PC-3 (cell line): Measurements from ENCODE around the gene TAGLN3. TPM values are rescaled to one million over a fixed set of nuclear protein-coding genes. Genes with fewer than 3 reads are reported as not detected.

Experiments used
- ATAC-seq: fragments of 200-7000 bp; cut with Tn5 transposase; 2 replicates; pipeline ENCODE4 v1.9.1; 2020; ENCODE audit warnings: mild to moderate bottlenecking, moderate library complexity
- BruUV-seq: library from RNA; stranded (reverse); fragments of 400-500 nt; replicated peaks from 2 replicates; lab custom pipeline; 2021; lab: Mats Ljungman, UMichigan
- CTCF ChIA-PET: fragments of 300-600 bp; sonication (Branson Sonifier 250); formaldehyde crosslinking; loops from one replicate; lab custom pipeline; 2022; ENCODE audit warnings: antibody characterized with exemption; lab: Charles Lee
- POLR2A ChIA-PET: fragments of 300-600 bp; sonication (Branson Sonifier 250); formaldehyde crosslinking; loops from one replicate; lab custom pipeline; 2022; ENCODE audit warnings: antibody characterized with exemption; ENCODE audit not compliant: unreplicated experiment; lab: Charles Lee
- DNase-seq: peaks from one replicate; pipeline ENCODE4 v3.0.0-alpha.2; 2015
- H2AFZ ChIP-seq: fragments of 300-600 bp; sonication (generic); 2 replicates; pipeline ENCODE4 v1.6.0; 2016; ENCODE audit warnings: antibody characterized with exemption, low read length
- H3F3A ChIP-seq: fragments of 300-600 bp; sonication (generic); one replicate; pipeline ENCODE4 v1.6.0; 2017; ENCODE audit warnings: antibody characterized with exemption, low read length, control low read depth, mild to moderate bottlenecking; ENCODE audit not compliant: unreplicated experiment
- H3K27ac ChIP-seq: fragments of 300-600 bp; sonication (generic); 2 replicates; pipeline ENCODE4 v1.5.1; 2016; ENCODE audit warnings: mild to moderate bottlenecking, low read length
- H3K27me3 ChIP-seq: fragments of 300-600 bp; sonication (generic); 2 replicates; pipeline ENCODE4 v1.6.1; 2016; ENCODE audit warnings: low read length, mixed read lengths
- H3K36me3 ChIP-seq: fragments of 300-600 bp; sonication (generic); 2 replicates; pipeline ENCODE4 v1.6.1; 2016; ENCODE audit warnings: low read depth, mixed run types, low read length, mixed read lengths
- H3K4me1 ChIP-seq: fragments of 300-600 bp; sonication (generic); 2 replicates; pipeline ENCODE4 v1.5.1; 2016; ENCODE audit warnings: low read length; ENCODE audit not compliant: insufficient read depth
- H3K4me2 ChIP-seq: fragments of 300-600 bp; sonication (generic); 2 replicates; pipeline ENCODE4 v1.6.0; 2016; ENCODE audit warnings: low read length
- H3K4me3 ChIP-seq: fragments of 300-600 bp; sonication (generic); 2 replicates; pipeline ENCODE4 v1.5.1; 2016; ENCODE audit warnings: mild to moderate bottlenecking, low read length, mixed read lengths
- H3K79me2 ChIP-seq: fragments of 300-600 bp; sonication (generic); 2 replicates; pipeline ENCODE4 v1.6.1; 2017; ENCODE audit warnings: low read length, mixed read lengths
- H3K9ac ChIP-seq: fragments of 300-600 bp; sonication (generic); 2 replicates; pipeline ENCODE4 v1.6.0; 2016; ENCODE audit warnings: mild to moderate bottlenecking, low read length
- H3K9me2 ChIP-seq: fragments of 300-600 bp; sonication (generic); replicated peaks from 2 replicates; pipeline ENCODE4 v1.6.1; 2016; ENCODE audit warnings: mixed run types, low read length, mixed read lengths
- H3K9me3 ChIP-seq: fragments of 300-600 bp; sonication (generic); 2 replicates; pipeline ENCODE4 v1.6.1; 2016; ENCODE audit warnings: low read length, mixed read lengths
- H4K20me1 ChIP-seq: fragments of 300-600 bp; sonication (generic); 2 replicates; pipeline ENCODE4 v1.6.1; 2016; ENCODE audit warnings: low read length, mixed read lengths
- EZH2 ChIP-seq: fragments of 300-600 bp; sonication (generic); IDR thresholded peaks from one replicate; pipeline ENCODE4 v1.6.1; 2017; ENCODE audit warnings: antibody characterized with exemption, mild to moderate bottlenecking, low read length; ENCODE audit not compliant: unreplicated experiment
- EZH2phosphoT487 ChIP-seq: fragments of 300-600 bp; sonication (generic); IDR thresholded peaks from 2 replicates; pipeline ENCODE4 v1.6.1; 2018; ENCODE audit warnings: mild to moderate bottlenecking, antibody characterized with exemption, low read length, borderline replicate concordance
- intact Hi-C: fragments of 100-400 bp; cut with micrococcal nuclease; formaldehyde crosslinking; loops from 2 replicates; pipeline ENCODE4 v1.9.0; 2023
- total RNA-seq: library from RNA; depleted of rRNA; stranded (reverse); fragments of >200 nt; gene quantifications from 2 replicates; pipeline ENCODE4 v1.2.3, GENCODE V29; 2014
- TF ChIP-seq, protein P1 (sequence below): fragments of 300-600 bp; sonication (generic); conservative IDR thresholded peaks from 2 replicates; pipeline ENCODE4 v1.5.1; 2017; ENCODE audit warnings: antibody characterized with exemption, low read depth, mild to moderate bottlenecking, low read length

Gene TAGLN3
- total RNA-seq, 1 experiment from 2014 or later, result 4.3 TPM

DNA sequence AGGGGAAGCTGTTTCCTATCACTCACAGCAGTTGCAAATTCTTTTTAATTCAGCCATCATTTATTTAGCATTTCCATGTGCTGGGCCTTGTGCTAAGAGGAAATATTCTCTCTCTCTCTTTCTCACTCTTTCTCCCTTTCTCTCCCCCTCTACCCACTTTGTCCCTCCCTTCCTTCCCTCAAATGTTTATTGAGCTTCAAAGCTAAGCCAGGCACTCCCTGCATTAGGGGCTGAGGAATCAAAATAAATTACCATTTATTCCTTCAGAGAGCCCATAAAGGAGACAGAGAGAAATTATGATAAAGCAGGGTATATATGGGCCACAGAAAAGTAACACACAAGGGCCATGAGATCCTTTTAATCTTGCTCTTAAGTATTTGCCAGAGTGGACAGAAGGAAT lies 42.6 kb downstream of the TAGLN3 start:
- no TSS peak for BruUV-seq
- POLR2A ChIA-PET, result no interaction called here
- H3F3A ChIP-seq, result no peaks in the 10 kb centered on the region
- peaks cover 11% of the 10 kb centered on the region for H3K4me1 ChIP-seq
- DNase-seq (no peak), ATAC-seq (no peak)
- no peaks in the 10 kb centered on the region for H3K9me2 ChIP-seq
- no peaks in the 10 kb centered on the region for H4K20me1 ChIP-seq
- H3K79me2 ChIP-seq, result no peaks in the 10 kb centered on the region
- H3K4me2 ChIP-seq, result no peak overlapping the region
- H3K27me3 ChIP-seq, result no peaks in the 10 kb centered on the region
- intact Hi-C loops, result no loop called here
- TF ChIP-seq, protein P1, sequence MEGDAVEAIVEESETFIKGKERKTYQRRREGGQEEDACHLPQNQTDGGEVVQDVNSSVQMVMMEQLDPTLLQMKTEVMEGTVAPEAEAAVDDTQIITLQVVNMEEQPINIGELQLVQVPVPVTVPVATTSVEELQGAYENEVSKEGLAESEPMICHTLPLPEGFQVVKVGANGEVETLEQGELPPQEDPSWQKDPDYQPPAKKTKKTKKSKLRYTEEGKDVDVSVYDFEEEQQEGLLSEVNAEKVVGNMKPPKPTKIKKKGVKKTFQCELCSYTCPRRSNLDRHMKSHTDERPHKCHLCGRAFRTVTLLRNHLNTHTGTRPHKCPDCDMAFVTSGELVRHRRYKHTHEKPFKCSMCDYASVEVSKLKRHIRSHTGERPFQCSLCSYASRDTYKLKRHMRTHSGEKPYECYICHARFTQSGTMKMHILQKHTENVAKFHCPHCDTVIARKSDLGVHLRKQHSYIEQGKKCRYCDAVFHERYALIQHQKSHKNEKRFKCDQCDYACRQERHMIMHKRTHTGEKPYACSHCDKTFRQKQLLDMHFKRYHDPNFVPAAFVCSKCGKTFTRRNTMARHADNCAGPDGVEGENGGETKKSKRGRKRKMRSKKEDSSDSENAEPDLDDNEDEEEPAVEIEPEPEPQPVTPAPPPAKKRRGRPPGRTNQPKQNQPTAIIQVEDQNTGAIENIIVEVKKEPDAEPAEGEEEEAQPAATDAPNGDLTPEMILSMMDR, result no peak
- no peak for TF ChIP-seq EZH2
- TF ChIP-seq EZH2phosphoT487, result no peak
- no peaks in the 10 kb centered on the region for H3K9me3 ChIP-seq
- no peak overlapping the region for H3K9ac ChIP-seq
- CTCF ChIA-PET, result no interaction called here
- H3K4me3 ChIP-seq, result no peak overlapping the region
- H3K27ac ChIP-seq, result no peak overlapping the region
- no peaks in the 10 kb centered on the region for H3K36me3 ChIP-seq
- H2AFZ ChIP-seq, result 0 out of 2 replicates have a peak overlapping the region, but pooled peaks have one; percentile 12

DNA sequence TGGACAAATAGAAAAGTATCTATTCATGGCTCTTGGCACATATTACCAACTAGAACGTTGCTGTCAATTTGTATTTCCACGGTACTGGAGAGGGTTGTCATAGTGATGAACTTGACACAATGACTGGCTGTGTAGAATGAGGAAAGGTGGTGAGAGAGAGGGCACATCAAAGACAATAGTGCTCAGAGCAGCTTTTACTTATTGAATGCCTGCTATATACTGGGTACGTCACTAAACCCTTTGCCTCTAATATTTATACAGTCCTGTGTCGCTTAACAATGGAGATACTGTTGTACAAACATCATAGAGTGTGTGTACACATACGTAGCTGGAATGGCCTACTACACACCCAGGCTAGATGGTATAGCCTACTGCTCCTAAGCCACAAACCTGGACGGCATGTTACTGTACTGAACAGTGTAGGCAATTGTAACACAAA lies 44.1 kb downstream of the TAGLN3 start:
- DNase-seq, result peak; percentile 18
- TF ChIP-seq EZH2phosphoT487 (no peak), EZH2 (no peak)
- TF ChIP-seq, protein P1, result no peak
- no peak; the same call in none of the 2 replicates for ATAC-seq
- H3F3A ChIP-seq, result no peaks in the 10 kb centered on the region
- H3K36me3 ChIP-seq, result no peaks in the 10 kb centered on the region
- H3K4me3 ChIP-seq, result no peak overlapping the region
- no peaks in the 10 kb centered on the region for H3K27me3 ChIP-seq
- H3K4me2 ChIP-seq, result no peak overlapping the region
- H2AFZ ChIP-seq, result peak overlapping the region; percentile 76
- H3K79me2 ChIP-seq, result no peaks in the 10 kb centered on the region
- ChIA-PET POLR2A (no interaction called here), CTCF (interaction anchor here (0.5 to 2.6 kb wide), 9 partner anchors 29 to 809 kb away, joined by 3 to 17 read pairs (median 4); partner anchors contain the start of gene ABHD10)
- no peaks in the 10 kb centered on the region for H4K20me1 ChIP-seq
- no peak overlapping the region for H3K27ac ChIP-seq
- BruUV-seq, result no TSS peak
- no peak overlapping the region for H3K9ac ChIP-seq
- no peaks in the 10 kb centered on the region for H3K9me2 ChIP-seq
- intact Hi-C loops, result loop anchor here (1.0 kb wide), 2 partner anchors 32 to 54 kb away; no protein-coding TSS in a partner anchor
- H3K4me1 ChIP-seq, result peaks cover 19% of the 10 kb centered on the region
- H3K9me3 ChIP-seq, result no peaks in the 10 kb centered on the region

DNA sequence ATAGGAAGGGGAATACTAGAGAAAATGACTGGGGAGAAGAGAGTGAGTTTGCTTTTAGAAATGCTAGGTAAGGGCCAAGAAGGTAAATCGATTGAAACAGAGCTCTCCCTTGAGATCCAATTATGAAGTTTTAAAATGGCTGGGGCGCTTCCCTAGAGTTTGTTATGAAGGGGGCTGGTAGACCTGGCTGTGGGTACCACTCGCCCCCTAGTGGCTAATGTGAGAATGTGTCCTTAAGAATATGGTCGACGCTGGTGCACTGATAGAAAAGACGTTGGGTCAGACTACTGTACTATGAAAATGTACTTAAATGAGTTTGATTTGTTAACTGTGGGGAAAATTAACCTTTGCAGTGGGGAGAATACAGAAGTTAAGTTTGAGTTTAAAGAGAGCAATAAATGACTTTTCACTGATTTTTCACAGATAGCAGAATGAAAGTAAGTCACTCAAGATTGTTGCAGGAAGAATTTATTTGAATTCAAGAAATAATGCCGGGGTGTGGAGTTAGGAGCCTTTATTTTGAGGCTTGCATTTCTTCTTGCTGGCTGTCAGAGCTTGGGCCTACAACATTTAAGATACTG lies 45.0 kb downstream of the TAGLN3 start:
- Histone ChIP-seq H4K20me1 (no peaks in the 10 kb centered on the region), H3K4me1 (peaks cover 19% of the 10 kb centered on the region), H3F3A (no peaks in the 10 kb centered on the region), H2AFZ (peak overlapping the region; percentile 76), H3K4me3 (peak overlapping the region; percentile 44), H3K36me3 (no peaks in the 10 kb centered on the region), H3K27ac (no peak overlapping the region), H3K9me3 (no peaks in the 10 kb centered on the region), H3K27me3 (no peaks in the 10 kb centered on the region), H3K79me2 (no peaks in the 10 kb centered on the region), H3K4me2 (peak overlapping the region; percentile 63), H3K9me2 (no peaks in the 10 kb centered on the region), H3K9ac (no peak overlapping the region)
- DNase-seq (peak; percentile 85), ATAC-seq (peak; percentile 96)
- intact Hi-C loops, result loop anchor here (1.0 kb wide), 2 partner anchors 32 to 54 kb away; no protein-coding TSS in a partner anchor
- ChIA-PET CTCF (interaction anchor here (0.5 to 2.6 kb wide), 9 partner anchors 30 to 809 kb away, joined by 3 to 17 read pairs (median 4); partner anchors contain the start of gene ABHD10), POLR2A (no interaction called here)
- BruUV-seq, result no TSS peak
- TF ChIP-seq, protein P1, result peak; percentile 97
- TF ChIP-seq EZH2, result no peak
